IMR-90 (cell line): ENCODE results near the gene IL23A. TPM values are rescaled to one million over a fixed set of nuclear protein-coding genes. Genes with fewer than 3 reads are reported as not detected.

Experiments used
- ATAC-seq: fragments of 200-7000 bp; cut with Tn5 transposase; 2 replicates; pipeline ENCODE4 v1.9.1; 2020; ENCODE audit warnings: low read depth, mild to moderate bottlenecking, moderate library complexity
- BruUV-seq: library from RNA; stranded (reverse); fragments of 400-500 nt; replicated peaks from 2 replicates; lab custom pipeline; 2021; lab: Mats Ljungman, UMichigan
- CTCF ChIA-PET: fragments of 300-600 bp; formaldehyde crosslinking; extraction: SDS; loops from one replicate; lab custom pipeline; 2021; ENCODE audit warnings: antibody characterized with exemption; lab: Yijun Ruan, JAX
- POLR2A ChIA-PET: fragments of 300-600 bp; sonication (Branson Sonifier 250); formaldehyde crosslinking; loops from one replicate; lab custom pipeline; 2022; ENCODE audit warnings: antibody characterized with exemption; ENCODE audit not compliant: unreplicated experiment; lab: Charles Lee
- DNase-seq: peaks from one replicate; pipeline ENCODE4 v3.0.0; 2013
- H2AFZ ChIP-seq: replicated peaks from 2 replicates; pipeline ENCODE3; 2013; ENCODE audit warnings: low read length, mild to moderate bottlenecking; ENCODE audit not compliant: poor library complexity
- H2AK5ac ChIP-seq: 2 replicates; pipeline ENCODE4 v1.6.1; 2013; ENCODE audit warnings: low read depth, low read length, inconsistent platforms
- H2AK9ac ChIP-seq: replicated peaks from 2 replicates; pipeline ENCODE3; 2013; ENCODE audit warnings: mild to moderate bottlenecking, low read depth, low read length, moderate library complexity; ENCODE audit not compliant: poor library complexity
- H2BK120ac ChIP-seq: 2 replicates; pipeline ENCODE4 v1.6.1; 2013; ENCODE audit warnings: low read depth, low read length, inconsistent platforms
- H2BK15ac ChIP-seq: 3 replicates; pipeline ENCODE4 v1.6.1; 2013; ENCODE audit warnings: low read depth, low read length, inconsistent platforms
- H2BK20ac ChIP-seq: 2 replicates; pipeline ENCODE4 v1.6.1; 2013; ENCODE audit warnings: low read depth, mild to moderate bottlenecking, inconsistent platforms, low read length, moderate library complexity
- H2BK5ac ChIP-seq: 2 replicates; pipeline ENCODE4 v1.6.1; 2013; ENCODE audit warnings: mild to moderate bottlenecking, low read depth, low read length, inconsistent platforms; ENCODE audit not compliant: poor library complexity, severe bottlenecking
- H3K14ac ChIP-seq: replicated peaks from 2 replicates; pipeline ENCODE4 v1.6.1; 2013; ENCODE audit warnings: low read depth, low read length, inconsistent platforms
- H3K18ac ChIP-seq: 2 replicates; pipeline ENCODE4 v1.6.1; 2013; ENCODE audit warnings: low read depth, low read length, control low read depth
- H3K23ac ChIP-seq: 2 replicates; pipeline ENCODE4 v1.6.1; 2013; ENCODE audit warnings: low read depth, low read length, inconsistent platforms
- H3K27ac ChIP-seq: 2 replicates; pipeline ENCODE4 v1.5.1; 2013; ENCODE audit warnings: mild to moderate bottlenecking, control low read depth, low read length; ENCODE audit not compliant: insufficient read depth
- H3K27me3 ChIP-seq: 2 replicates; pipeline ENCODE4 v1.6.1; 2013; ENCODE audit warnings: low read length; ENCODE audit not compliant: control insufficient read depth, insufficient read depth
- H3K36me3 ChIP-seq: 2 replicates; pipeline ENCODE4 v1.6.1; 2013; ENCODE audit warnings: low read length, mixed read lengths; ENCODE audit not compliant: control insufficient read depth, insufficient read depth
- H3K4ac ChIP-seq: 2 replicates; pipeline ENCODE4 v1.6.1; 2013; ENCODE audit warnings: low read depth, low read length, inconsistent platforms
- H3K4me1 ChIP-seq: 2 replicates; pipeline ENCODE4 v1.6.1; 2013; ENCODE audit warnings: low read length, mixed read lengths; ENCODE audit not compliant: control insufficient read depth, insufficient read depth
- H3K4me2 ChIP-seq: 2 replicates; pipeline ENCODE4 v1.6.1; 2013; ENCODE audit warnings: low read depth, mild to moderate bottlenecking, control low read depth, low read length, moderate library complexity
- H3K4me3 ChIP-seq: 2 replicates; pipeline ENCODE4 v1.5.1; 2013; ENCODE audit warnings: low read depth, mild to moderate bottlenecking, control low read depth, low read length, moderate library complexity; ENCODE audit not compliant: insufficient read depth
- H3K56ac ChIP-seq: 2 replicates; pipeline ENCODE4 v1.6.1; 2013; ENCODE audit warnings: low read length, inconsistent platforms; ENCODE audit not compliant: insufficient read depth; ENCODE audit errors: extremely low read depth
- H3K79me1 ChIP-seq, 2 experiments: 2 replicates each; pipeline ENCODE4 v1.6.1; 2013; ENCODE audit warnings: low read length in 2 of 2, inconsistent platforms in 1 of 2, low read depth in 1 of 2
- H3K9ac ChIP-seq: 2 replicates; pipeline ENCODE4 v1.6.1; 2013; ENCODE audit warnings: low read depth, low read length, control low read depth
- H3K9me1 ChIP-seq: 2 replicates; pipeline ENCODE4 v1.6.1; 2013; ENCODE audit warnings: low read length, inconsistent platforms; ENCODE audit not compliant: insufficient read depth
- H3K9me3 ChIP-seq: 2 replicates; pipeline ENCODE4 v1.6.1; 2013; ENCODE audit warnings: low read length; ENCODE audit not compliant: control insufficient read depth, insufficient read depth
- H4K20me1 ChIP-seq: 2 replicates; pipeline ENCODE4 v1.6.1; 2013; ENCODE audit warnings: low read length, inconsistent platforms; ENCODE audit not compliant: insufficient read depth
- H4K5ac ChIP-seq: 2 replicates; pipeline ENCODE4 v1.6.1; 2013; ENCODE audit warnings: mild to moderate bottlenecking, low read depth, low read length, control low read depth
- H4K8ac ChIP-seq, 2 experiments: 2 replicates each; pipeline ENCODE4 v1.6.1; 2013; ENCODE audit warnings: low read depth in 2 of 2, low read length in 2 of 2, control low read depth in 1 of 2, inconsistent platforms in 1 of 2
- H4K91ac ChIP-seq: 2 replicates; pipeline ENCODE4 v1.6.1; 2013; ENCODE audit warnings: low read depth, low read length, inconsistent platforms; ENCODE audit not compliant: insufficient read depth
- BHLHE40 ChIP-seq: fragments of 150-350 bp; IDR thresholded peaks from 2 replicates; pipeline ENCODE4 v1.6.1; 2016; ENCODE audit warnings: mild to moderate bottlenecking, low read depth, low read length
- CEBPB ChIP-seq: IDR thresholded peaks from 2 replicates; pipeline ENCODE4 v1.6.1; 2012; ENCODE audit warnings: low read depth, low read length, improper control_type of control experiment
- CHD1 ChIP-seq: IDR thresholded peaks from 2 replicates; pipeline ENCODE4 v1.6.1; 2012; ENCODE audit warnings: low read depth, low read length, improper control_type of control experiment
- CTCF ChIP-seq: conservative IDR thresholded peaks from 2 replicates; pipeline ENCODE4 v1.5.1; 2012; ENCODE audit warnings: mild to moderate bottlenecking, low read depth, low read length, improper control_type of control experiment
- FOS ChIP-seq: fragments of 150-350 bp; IDR thresholded peaks from 2 replicates; pipeline ENCODE4 v1.6.1; 2016; ENCODE audit warnings: low read depth, low read length
- MAFK ChIP-seq: IDR thresholded peaks from 2 replicates; pipeline ENCODE4 v1.6.1; 2012; ENCODE audit warnings: low read depth, low read length, improper control_type of control experiment
- MAZ ChIP-seq: IDR thresholded peaks from 2 replicates; pipeline ENCODE4 v1.6.1; 2012; ENCODE audit warnings: low read depth, mild to moderate bottlenecking, low read length, improper control_type of control experiment, moderate library complexity, borderline replicate concordance
- NFE2L2 ChIP-seq: fragments of 150-350 bp; IDR thresholded peaks from 2 replicates; pipeline ENCODE4 v1.6.1; 2016; ENCODE audit warnings: low read depth, mild to moderate bottlenecking, low read length
- RFX5 ChIP-seq: IDR thresholded peaks from 2 replicates; pipeline ENCODE4 v1.8.0; 2012; ENCODE audit warnings: low read depth, mild to moderate bottlenecking, low read length, moderate library complexity
- SMC3 ChIP-seq: fragments of 150-350 bp; IDR thresholded peaks from 2 replicates; pipeline ENCODE4 v1.6.1; 2016; ENCODE audit warnings: low read depth, mild to moderate bottlenecking, antibody characterized with exemption, low read length, moderate library complexity
- USF2 ChIP-seq: fragments of 150-350 bp; IDR thresholded peaks from 2 replicates; pipeline ENCODE4 v1.6.1; 2017; ENCODE audit warnings: mild to moderate bottlenecking, antibody characterized with exemption, low read length, low read depth
- WGBS, 2 experiments: methylation state at CpG; one replicate each; pipeline versions ENCODE4 v1.1.5 to v1.1.7; 2013; ENCODE audit warnings: missing lambda C conversion rate in 2 of 2; ENCODE audit not compliant: insufficient read length in 1 of 2; ENCODE audit errors: extremely low coverage in 2 of 2; 5-methylcytosine and 5-hydroxymethylcytosine counted together
- dilution Hi-C: fragments of 300-500 bp; cut with HindIII; formaldehyde crosslinking; loops from one replicate; pipeline ENCODE4 v1.14.3; 2018; ENCODE audit warnings: low sequenced_read_pairs; ENCODE audit not compliant: unreplicated experiment
- in situ Hi-C: fragments of 300-500 bp; cut with MboI; formaldehyde crosslinking; loops from 3 replicates; pipeline ENCODE4 v1.14.3; 2019; ENCODE audit warnings: low sequenced_read_pairs, inconsistent platforms, mixed read lengths
- intact Hi-C: fragments of 100-400 bp; cut with micrococcal nuclease; formaldehyde crosslinking; loops from 2 replicates; pipeline ENCODE4 v1.10.0; 2022
- polyA plus RNA-seq, 3 experiments: library from polyadenylated mRNA; depleted of rRNA; stranded (reverse); fragments of >200 nt; gene quantifications; 2 replicates each; pipeline ENCODE4 v1.2.3, GENCODE V29; 2012; ENCODE audit warnings: low replicate concordance in 1 of 3
- total RNA-seq: library from RNA; depleted of rRNA; stranded (reverse); fragments of >200 nt; gene quantifications from 2 replicates; pipeline ENCODE4 v1.2.3, GENCODE V29; 2012

IL23A gene
- total and polyA plus RNA-seq, 2 of the 4 experiments (the other 2 are of a cell fraction) = 0.55 TPM; not detected in 1

GRCh38 chr12:56304276-56304675, 34.4 kb upstream of the IL23A start:
- H4K20me1 ChIP-seq = 0 out of 2 replicates have a peak, but pooled peaks cover 5% of the 10 kb centered on the region
- H3K27ac ChIP-seq = no peak overlapping the region
- H2AK9ac ChIP-seq = no peak overlapping the region
- no peak overlapping the region for H4K5ac ChIP-seq
- POLR2A ChIA-PET = no interaction called here
- no peak overlapping the region for H2BK120ac ChIP-seq
- H3K4me3 ChIP-seq = no peak overlapping the region
- H2AFZ ChIP-seq = no peak overlapping the region
- H4K8ac ChIP-seq = no peak overlapping the region
- no peak for ATAC-seq
- no peak overlapping the region for H3K14ac ChIP-seq
- no peak for TF ChIP-seq RFX5
- TF ChIP-seq USF2 = no peak
- TF ChIP-seq BHLHE40 = no peak
- no peak for TF ChIP-seq NFE2L2
- no peak for TF ChIP-seq MAFK
- TF ChIP-seq CEBPB = no peak
- TF ChIP-seq FOS = no peak
- no peak for TF ChIP-seq CHD1
- no peak for TF ChIP-seq MAZ
- no peak for TF ChIP-seq SMC3
- no peak for TF ChIP-seq CTCF
- H3K4me1 ChIP-seq = peaks cover 3% of the 10 kb centered on the region; the same call in 1 of the 2 replicates
- H4K91ac ChIP-seq = no peak overlapping the region
- H3K36me3 ChIP-seq = peaks cover 20% of the 10 kb centered on the region
- dilution Hi-C loops (no loop called here), in situ Hi-C loops (no loop called here), intact Hi-C loops (no loop called here)
- H3K56ac ChIP-seq = no peak overlapping the region
- no peaks in the 10 kb centered on the region for H3K9me3 ChIP-seq
- H3K4ac ChIP-seq = no peak overlapping the region
- no CpG with 5 or more reads among the region's 3 CpGs for WGBS, 2 experiments
- H3K9me1 ChIP-seq = peaks cover 7% of the 10 kb centered on the region; the same call in 1 of the 2 replicates
- CTCF ChIA-PET = interaction anchor here (0.7 kb wide), 1 partner anchor 10 kb away, joined by 3 read pairs; no protein-coding TSS in a partner anchor
- no peak overlapping the region for H3K9ac ChIP-seq
- H3K79me1 ChIP-seq = peaks cover 11 to 27% of the 10 kb centered on the region in 2 experiments
- no peak overlapping the region for H2BK15ac ChIP-seq
- H2BK20ac ChIP-seq = no peak overlapping the region
- no peak overlapping the region for H3K4me2 ChIP-seq
- H3K18ac ChIP-seq = no peak overlapping the region
- DNase-seq = no peak
- no TSS peak for BruUV-seq
- H3K23ac ChIP-seq = no peak overlapping the region
- H2AK5ac ChIP-seq = no peak overlapping the region
- no peaks in the 10 kb centered on the region for H3K27me3 ChIP-seq
- no peak overlapping the region for H2BK5ac ChIP-seq
